ENCODE results near the gene FRMD4A. TPM values are rescaled to one million over a fixed set of nuclear protein-coding genes. Genes with fewer than 3 reads are reported as not detected.

FRMD4A gene
- total RNA-seq, 4 donors from 2014 or later: 27.5 to 40.4 (median 33.0) TPM

DNA sequence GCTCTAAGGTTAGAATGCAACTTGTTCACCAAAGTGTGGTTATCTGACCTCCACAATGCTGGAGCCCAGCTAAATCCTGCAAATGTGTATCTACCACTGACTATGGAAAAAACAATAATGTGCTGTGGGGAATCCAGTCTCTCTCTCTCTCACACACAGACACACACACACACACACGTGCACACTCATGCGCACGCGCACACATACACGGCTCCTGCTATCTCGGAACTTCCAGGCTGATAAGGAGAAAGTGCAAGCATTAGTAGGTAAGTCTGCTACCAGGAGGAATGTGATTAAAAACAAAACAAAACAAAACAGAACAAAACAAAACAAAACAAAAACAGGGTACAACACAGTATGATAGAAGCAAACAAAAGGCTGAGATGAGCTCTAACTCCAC lies 205.2 kb downstream of the FRMD4A start:
- intact Hi-C loops (cut with DNase I; ENCODE audit: low total_unique reads): no loop called here
- no peak overlapping the region for H3K4me3 ChIP-seq (ENCODE audit: low read depth, poor library complexity, severe bottlenecking)
- TF ChIP-seq CTCF (IDR thresholded peaks at IDR 0.05) (no peak), POLR2A (IDR thresholded peaks at IDR 0.05) (no peak)
- 90 to 92% methylated on average over 6 of the region's 6 CpGs for WGBS, 2 donors
- no peak for DNase-seq (ENCODE audit: low spot score in 2 of 2)

DNA sequence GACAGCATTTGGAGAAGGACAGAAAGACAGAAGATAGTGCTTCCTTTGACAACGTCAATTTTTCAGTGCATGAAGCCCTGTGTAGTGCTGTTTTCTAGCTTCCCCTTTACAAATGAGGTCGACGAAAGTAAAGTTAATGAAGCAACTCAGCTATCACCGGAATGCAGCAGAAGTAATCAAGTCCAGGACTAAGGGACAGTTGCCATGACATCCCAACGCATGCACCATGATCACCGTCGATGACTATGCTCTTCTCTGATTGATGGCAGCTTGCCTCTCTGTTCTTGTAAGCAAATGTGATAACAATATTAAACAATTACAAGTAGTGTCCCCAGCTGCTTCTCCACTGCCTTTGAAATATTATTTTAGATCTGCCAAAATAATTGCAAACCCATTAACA lies 205.8 kb downstream of the FRMD4A start:
- TF ChIP-seq CTCF (IDR thresholded peaks at IDR 0.05): no peak
- no peak for TF ChIP-seq POLR2A (IDR thresholded peaks at IDR 0.05)
- 70 to 71% methylated on average over 7 of the region's 7 CpGs for WGBS, 2 donors
- H3K4me3 ChIP-seq (ENCODE audit: low read depth, poor library complexity, severe bottlenecking): no peak overlapping the region
- DNase-seq (ENCODE audit: low spot score in 2 of 2): no peak
- intact Hi-C loops (cut with DNase I; ENCODE audit: low total_unique reads): no loop called here

GRCh38 chr10:14123139-14123538 lies 207.6 kb downstream of the FRMD4A start:
- no peak for DNase-seq (ENCODE audit: low spot score in 2 of 2)
- no peak overlapping the region for H3K4me3 ChIP-seq (ENCODE audit: low read depth, poor library complexity, severe bottlenecking)
- intact Hi-C loops (cut with DNase I; ENCODE audit: low total_unique reads): no loop called here
- no peak for TF ChIP-seq POLR2A (IDR thresholded peaks at IDR 0.05)
- no peak for TF ChIP-seq CTCF (IDR thresholded peaks at IDR 0.05)
- 23 to 42% methylated on average over 5 of the region's 5 CpGs for WGBS, 2 donors

DNA sequence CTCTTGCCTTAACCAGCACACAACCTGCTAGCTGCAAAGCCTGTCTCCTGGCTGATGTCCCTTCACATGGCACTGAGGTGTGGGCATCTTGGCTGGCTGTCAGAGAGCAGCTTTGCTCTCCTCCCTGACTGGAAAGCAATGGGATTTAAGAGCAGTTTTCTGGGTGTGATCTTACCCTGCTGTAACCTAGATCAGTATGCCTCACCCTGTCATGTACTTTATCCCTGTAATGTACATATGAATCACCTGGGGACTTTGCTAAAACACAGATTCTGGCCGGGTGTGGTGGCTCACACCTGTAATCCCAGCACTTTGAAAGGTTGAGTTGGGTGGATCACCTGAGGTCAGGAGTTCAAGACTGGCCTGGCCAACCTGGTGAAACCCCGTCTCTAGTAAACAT lies 209.9 kb downstream of the FRMD4A start:
- no peak for TF ChIP-seq POLR2A (IDR thresholded peaks at IDR 0.05)
- no peak for TF ChIP-seq CTCF (IDR thresholded peaks at IDR 0.05)
- H3K4me3 ChIP-seq (ENCODE audit: low read depth, poor library complexity, severe bottlenecking): no peak overlapping the region
- 80 to 82% methylated on average over 2 of the region's 2 CpGs for WGBS, 2 donors
- DNase-seq (ENCODE audit: low spot score in 2 of 2): no peak
- intact Hi-C loops (cut with DNase I; ENCODE audit: low total_unique reads): no loop called here

- 83 to 88% methylated on average over 4 of the region's 4 CpGs for WGBS, 2 donors
- intact Hi-C loops (cut with DNase I; ENCODE audit: low total_unique reads): no loop called here
- no peak overlapping the region for H3K4me3 ChIP-seq (ENCODE audit: low read depth, poor library complexity, severe bottlenecking)
- TF ChIP-seq CTCF (IDR thresholded peaks at IDR 0.05) (no peak), POLR2A (IDR thresholded peaks at IDR 0.05) (no peak)
- DNase-seq (ENCODE audit: low spot score in 2 of 2): no peak
These were observed 211.8 kb downstream of the FRMD4A start for GRCh38 chr10:14118953-14119352.

DNA sequence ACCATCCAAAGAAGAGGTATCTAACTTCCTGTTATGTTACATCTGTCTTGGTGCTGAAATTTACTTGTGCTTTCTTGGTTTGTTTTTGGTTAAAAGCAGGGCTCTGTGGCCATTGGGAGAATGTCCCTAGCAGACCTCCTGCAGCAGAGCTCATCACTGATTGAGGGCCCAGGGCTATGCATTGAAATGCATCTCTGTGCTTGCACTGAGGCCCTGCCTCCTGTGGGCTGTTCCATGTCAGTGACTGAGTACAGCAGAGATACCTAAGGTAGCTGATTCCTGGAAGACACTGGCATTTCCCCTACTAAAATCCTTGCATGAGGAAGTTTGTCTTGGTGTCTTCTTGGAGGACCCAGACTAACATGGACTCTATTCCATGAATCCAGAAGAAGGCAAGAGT lies 213.9 kb downstream of the FRMD4A start:
- H3K4me3 ChIP-seq (ENCODE audit: low read depth, poor library complexity, severe bottlenecking): no peak overlapping the region
- intact Hi-C loops (cut with DNase I; ENCODE audit: low total_unique reads): no loop called here
- no peak for TF ChIP-seq CTCF (IDR thresholded peaks at IDR 0.05)
- no peak for TF ChIP-seq POLR2A (IDR thresholded peaks at IDR 0.05)
- DNase-seq (ENCODE audit: low spot score in 2 of 2): no peak
